Gastrocnemius medialis (tissue), 4 donors: ENCODE data around the gene TRIO. TPM values are rescaled to one million over a fixed set of nuclear protein-coding genes. Genes with fewer than 3 reads are reported as not detected.
A peak's percentile ranks its signal among the peaks of the same experiment; 100 is the strongest.

Experiments used
- ATAC-seq, 2 donors: fragments of 150-250 bp; one replicate each; pipeline ENCODE4 v1.9.1; 2016
- DNase-seq, 2 donors: peaks; one replicate each; pipeline ENCODE4 v3.0.0-alpha.2; 2019
- H3K27ac ChIP-seq, 4 donors: fragments of 200-600 bp; sonication (generic); 1 replicate in 1 of 4; 2 replicates in 3 of 4; pipeline ENCODE4 v1.5.1; 2016 to 2018; ENCODE audit warnings: mild to moderate bottlenecking in 2 of 4, moderate library complexity in 1 of 4
- H3K27me3 ChIP-seq, 3 donors: fragments of 200-600 bp; sonication (generic) in 2 of 3; 1 replicate in 1 of 3; 2 replicates in 2 of 3; pipeline versions ENCODE4 v1.5.1 to v1.6.0; 2016 to 2019; ENCODE audit warnings: mild to moderate bottlenecking in 1 of 3, moderate library complexity in 1 of 3
- H3K36me3 ChIP-seq, 2 donors: fragments of 200-600 bp; sonication (generic) in 1 of 2; one replicate each; pipeline ENCODE4 v1.5.1; 2017 to 2018
- H3K4me1 ChIP-seq, 2 donors: fragments of 200-600 bp; sonication (generic) in 1 of 2; one replicate each; pipeline ENCODE4 v1.5.1; 2016 to 2017; ENCODE audit warnings: mild to moderate bottlenecking in 2 of 2
- H3K4me3 ChIP-seq, 4 donors: fragments of 200-600 bp; sonication (generic) in 3 of 4; 1 replicate in 1 of 4; 2 replicates in 3 of 4; pipeline ENCODE4 v1.5.1; 2016 to 2019; ENCODE audit warnings: mild to moderate bottlenecking in 2 of 4
- H3K9me3 ChIP-seq, 3 donors: fragments of 200-600 bp; sonication (generic) in 2 of 3; 1 replicate in 1 of 3; 2 replicates in 2 of 3; pipeline ENCODE4 v1.5.1; 2016 to 2019
- CTCF ChIP-seq, 5 experiments: fragments of 450-650 bp in 3 of 5; fragments of 200-600 bp in 2 of 5; sonication (generic) in 2 of 5; IDR thresholded peaks in 4 of 5; conservative IDR thresholded peaks in 1 of 5; 1 replicate in 4 of 5; 2 replicates in 1 of 5; pipeline ENCODE4 v1.5.1; 2016 to 2019; ENCODE audit warnings: antibody characterized with exemption in 5 of 5, mild to moderate bottlenecking in 3 of 5, moderate library complexity in 3 of 5
- POLR2A ChIP-seq, 2 donors: fragments of 450-650 bp; IDR thresholded peaks; one replicate each; pipeline ENCODE4 v1.6.1; 2017; ENCODE audit warnings: antibody characterized with exemption in 2 of 2, mild to moderate bottlenecking in 2 of 2, moderate library complexity in 2 of 2
- in situ Hi-C, 4 donors: fragments of 200-750 bp; cut with MboI; loops; one replicate each; pipeline versions ENCODE4 v1.15.0 to v1.8.0; 2017; ENCODE audit warnings: low sequenced_read_pairs in 4 of 4
- intact Hi-C: fragments of 100-400 bp; cut with DNase I; formaldehyde crosslinking; loops from one replicate; pipeline ENCODE4 v1.15.1; 2023; ENCODE audit warnings: low total_unique reads
- total RNA-seq, 4 donors: library from RNA; depleted of rRNA; stranded (reverse); fragments of >200 nt; gene quantifications; one replicate each; pipeline versions ENCODE4 v1.1.0 to v1.2.3, GENCODE V29; 2016

The TRIO gene
- total RNA-seq, 4 donors from 2014 or later = 31.5 to 57.5 (median 50.4) TPM

- DNase-seq (no peak), ATAC-seq (no peak)
- Histone ChIP-seq H3K27ac (no peak overlapping the region), H3K9me3 (no peaks in the 10 kb centered on the region), H3K4me1 (peaks cover 40 to 47% of the 10 kb centered on the region in 2 donors), H3K4me3 (no peak overlapping the region), H3K27me3 (no peaks in the 10 kb centered on the region), H3K36me3 (no peaks in the 10 kb centered on the region)
- intact Hi-C loops = loop anchor here (10.0 kb wide), 1 partner anchor 238 kb away; no protein-coding TSS in a partner anchor
- in situ Hi-C loops = loop anchor here (5.0 to 25.0 kb wide), 3 partner anchors 165 to 288 kb away; no protein-coding TSS in a partner anchor
- TF ChIP-seq CTCF (IDR thresholded peaks at IDR 0.05 in 4 of 5, conservative IDR thresholded peaks at IDR 0.05 in 1 of 5) = no peak
- no peak for TF ChIP-seq POLR2A (IDR thresholded peaks at IDR 0.05)
These were observed 129.5 kb downstream of the TRIO start for GRCh38 chr5:14272548-14273205.

- DNase-seq = no peak
- in situ Hi-C loops (loop anchor here (5.0 to 25.0 kb wide), 3 partner anchors 166 to 288 kb away; no protein-coding TSS in a partner anchor), intact Hi-C loops (loop anchor here (10.0 kb wide), 1 partner anchor 238 kb away; no protein-coding TSS in a partner anchor)
- TF ChIP-seq CTCF (IDR thresholded peaks at IDR 0.05 in 4 of 5, conservative IDR thresholded peaks at IDR 0.05 in 1 of 5) (no peak), POLR2A (IDR thresholded peaks at IDR 0.05) (no peak)
- no peaks in the 10 kb centered on the region for H3K27me3 ChIP-seq
- no peaks in the 10 kb centered on the region for H3K36me3 ChIP-seq
- peaks cover 40 to 47% of the 10 kb centered on the region in 2 donors for H3K4me1 ChIP-seq
- H3K9me3 ChIP-seq = no peaks in the 10 kb centered on the region
- no peak for ATAC-seq
- no peak overlapping the region for H3K4me3 ChIP-seq
- H3K27ac ChIP-seq = no peak overlapping the region
These were observed 130.1 kb downstream of the TRIO start for GRCh38 chr5:14273207-14273767.

- no peak overlapping the region for H3K27ac ChIP-seq
- in situ Hi-C loops = loop anchor here in 2 of 4 donors (10.0 to 25.0 kb wide), 2 partner anchors 289 to 292 kb away; no protein-coding TSS in a partner anchor
- H3K36me3 ChIP-seq = peaks cover 0 to 6% of the 10 kb centered on the region in 2 donors
- peaks cover 25 to 29% of the 10 kb centered on the region in 2 donors for H3K4me1 ChIP-seq
- H3K9me3 ChIP-seq = no peaks in the 10 kb centered on the region
- TF ChIP-seq POLR2A (IDR thresholded peaks at IDR 0.05) = no peak
- TF ChIP-seq CTCF (IDR thresholded peaks at IDR 0.05 in 4 of 5, conservative IDR thresholded peaks at IDR 0.05 in 1 of 5) = no peak
- DNase-seq (no peak), ATAC-seq (no peak)
- intact Hi-C loops = loop anchor here (10.0 kb wide), 1 partner anchor 242 kb away; no protein-coding TSS in a partner anchor
- H3K4me3 ChIP-seq = no peak overlapping the region
- H3K27me3 ChIP-seq = no peaks in the 10 kb centered on the region
These were observed 133.2 kb downstream of the TRIO start for GRCh38 chr5:14276380-14276779.

GRCh38 chr5:14277385-14278320, 134.5 kb downstream of the TRIO start:
- peaks cover 38 to 41% of the 10 kb centered on the region in 2 donors for H3K4me1 ChIP-seq
- peaks cover 0 to 6% of the 10 kb centered on the region in 2 donors for H3K36me3 ChIP-seq
- in situ Hi-C loops (loop anchor here in 2 of 4 donors (10.0 to 25.0 kb wide), 2 partner anchors 290 to 293 kb away; no protein-coding TSS in a partner anchor), intact Hi-C loops (loop anchor here (10.0 kb wide), 1 partner anchor 243 kb away; no protein-coding TSS in a partner anchor)
- H3K9me3 ChIP-seq = no peaks in the 10 kb centered on the region
- H3K4me3 ChIP-seq = no peak overlapping the region
- peak; percentile 66 to 76 for ATAC-seq
- H3K27me3 ChIP-seq = no peaks in the 10 kb centered on the region
- no peak for DNase-seq
- H3K27ac ChIP-seq = no peak overlapping the region
- no peak for TF ChIP-seq CTCF (IDR thresholded peaks at IDR 0.05 in 4 of 5, conservative IDR thresholded peaks at IDR 0.05 in 1 of 5)
- TF ChIP-seq POLR2A (IDR thresholded peaks at IDR 0.05) = no peak
